ENCODE data around the gene PDGFC. TPM values are rescaled to one million over a fixed set of nuclear protein-coding genes. Genes with fewer than 3 reads are reported as not detected.
A peak's percentile ranks its signal among the peaks of the same experiment; 100 is the strongest.

The PDGFC gene
- total RNA-seq, 1 donor: 16.4 TPM

DNA sequence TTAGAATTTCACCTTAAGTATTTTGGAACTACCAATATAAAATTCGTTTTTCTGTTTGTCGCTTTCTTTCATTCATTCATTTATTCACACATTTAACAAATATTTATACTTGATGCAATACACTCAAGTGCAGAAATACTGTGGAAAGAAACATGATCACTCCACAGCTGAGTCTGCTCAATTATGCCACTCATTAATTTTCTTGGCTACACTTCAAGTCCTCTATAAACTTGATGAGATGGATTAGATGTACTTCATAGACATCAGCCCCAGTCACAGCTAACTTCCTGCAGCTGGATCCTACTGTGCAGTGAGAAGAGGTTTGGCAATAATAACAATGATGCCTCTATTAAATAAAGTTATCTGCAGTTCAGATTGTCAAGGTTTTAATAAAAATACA, 208.1 kb downstream of the PDGFC start:
- DNase-seq (ENCODE audit: low read depth in 2 of 3, low spot score in 2 of 3): no peak

DNA sequence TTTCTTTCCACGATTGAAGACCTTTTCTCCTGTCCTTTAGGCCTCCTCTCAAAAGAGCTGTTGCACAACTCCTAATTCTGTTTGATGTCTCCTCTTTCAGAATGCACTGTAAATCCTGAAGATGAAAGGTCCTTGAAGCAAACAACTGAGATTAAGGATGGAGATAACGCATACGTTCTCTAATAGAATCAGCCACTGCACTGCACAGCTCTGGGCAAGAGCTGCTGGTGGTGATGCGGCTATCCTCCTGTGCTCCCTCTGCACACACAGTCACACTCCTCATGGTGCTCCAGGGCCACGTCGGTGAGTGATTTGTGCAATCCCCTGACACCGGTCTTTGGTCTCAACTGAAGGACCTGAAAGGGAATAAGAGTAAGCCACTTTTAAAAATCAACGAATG, 208.7 kb downstream of the PDGFC start:
- no peak for DNase-seq (ENCODE audit: low read depth in 2 of 3, low spot score in 2 of 3)

DNA sequence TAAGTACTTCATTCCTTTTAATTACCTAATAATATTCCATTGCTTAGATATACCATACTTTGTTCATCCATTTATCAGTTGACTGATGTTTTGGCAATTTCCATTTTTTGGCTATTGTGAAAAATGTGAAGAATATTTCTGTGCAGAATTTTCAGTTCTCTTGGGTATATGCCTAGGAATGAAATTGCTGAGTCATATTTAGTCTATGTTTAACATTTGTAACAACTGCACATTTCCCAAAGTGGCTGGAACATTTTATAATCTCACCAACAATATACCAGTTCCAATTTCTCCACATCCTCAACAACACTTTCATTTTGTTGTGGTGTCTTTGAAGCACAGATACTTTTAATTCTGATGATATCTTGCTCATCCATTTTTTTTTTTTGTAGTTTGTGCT, 215.5 kb downstream of the PDGFC start:
- DNase-seq (ENCODE audit: low read depth in 2 of 3, low spot score in 2 of 3): no peak

DNA sequence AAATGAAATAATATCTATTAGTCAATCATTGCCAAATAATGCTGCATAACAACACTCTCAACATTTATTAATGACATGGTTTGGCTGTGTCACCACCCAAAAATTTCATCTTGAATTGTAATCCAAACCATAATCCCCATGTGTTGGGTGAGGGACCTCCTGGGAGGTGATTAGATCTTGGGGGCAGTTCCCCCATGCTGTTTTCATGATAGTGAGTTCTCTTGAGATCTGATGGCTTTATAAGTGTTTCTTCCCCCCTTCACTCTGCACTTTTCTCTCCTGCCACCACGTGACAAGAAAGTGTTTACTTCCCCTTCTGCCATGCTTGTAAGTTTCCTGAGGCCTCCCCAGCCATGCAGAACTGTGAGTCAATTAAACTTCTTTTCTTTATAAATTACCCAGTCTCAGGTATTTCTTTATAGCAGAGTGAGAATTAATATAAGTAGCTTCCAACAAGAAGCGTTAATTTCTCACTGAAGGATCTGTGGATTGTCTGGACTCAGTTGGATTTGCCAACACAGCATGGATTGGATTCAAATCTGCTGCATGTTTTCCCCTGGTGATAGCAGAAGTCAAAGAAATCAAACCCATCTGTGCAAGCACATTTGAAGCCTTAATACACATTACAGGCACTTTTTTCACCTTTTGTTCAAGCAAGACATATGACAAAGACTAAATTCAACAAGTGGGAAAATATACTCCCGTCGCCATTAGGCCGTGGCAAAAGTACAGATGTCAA, 216.6 kb downstream of the PDGFC start:
- peak in 1 of 3 donors; percentile 37 for DNase-seq (ENCODE audit: low read depth in 2 of 3, low spot score in 2 of 3)

DNA sequence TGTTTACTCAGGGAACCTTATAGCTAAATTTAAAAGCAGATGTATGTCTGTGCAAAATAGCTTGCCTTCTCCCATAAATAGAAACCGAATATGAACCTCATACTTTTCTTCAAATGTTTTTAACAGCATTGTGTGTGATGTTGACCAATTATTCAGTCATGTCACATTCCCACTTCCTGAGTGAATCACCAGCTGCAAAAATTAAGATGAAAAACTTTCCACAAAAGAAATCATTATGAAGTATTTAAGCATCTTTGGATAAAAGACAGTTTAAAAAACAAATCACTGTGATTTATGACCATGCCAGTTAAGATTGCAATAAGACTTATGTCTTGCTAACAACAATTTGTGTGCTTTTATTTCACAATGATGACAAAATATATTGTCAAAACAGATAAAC, 220.1 kb downstream of the PDGFC start:
- no peak for DNase-seq (ENCODE audit: low read depth in 2 of 3, low spot score in 2 of 3)

DNA sequence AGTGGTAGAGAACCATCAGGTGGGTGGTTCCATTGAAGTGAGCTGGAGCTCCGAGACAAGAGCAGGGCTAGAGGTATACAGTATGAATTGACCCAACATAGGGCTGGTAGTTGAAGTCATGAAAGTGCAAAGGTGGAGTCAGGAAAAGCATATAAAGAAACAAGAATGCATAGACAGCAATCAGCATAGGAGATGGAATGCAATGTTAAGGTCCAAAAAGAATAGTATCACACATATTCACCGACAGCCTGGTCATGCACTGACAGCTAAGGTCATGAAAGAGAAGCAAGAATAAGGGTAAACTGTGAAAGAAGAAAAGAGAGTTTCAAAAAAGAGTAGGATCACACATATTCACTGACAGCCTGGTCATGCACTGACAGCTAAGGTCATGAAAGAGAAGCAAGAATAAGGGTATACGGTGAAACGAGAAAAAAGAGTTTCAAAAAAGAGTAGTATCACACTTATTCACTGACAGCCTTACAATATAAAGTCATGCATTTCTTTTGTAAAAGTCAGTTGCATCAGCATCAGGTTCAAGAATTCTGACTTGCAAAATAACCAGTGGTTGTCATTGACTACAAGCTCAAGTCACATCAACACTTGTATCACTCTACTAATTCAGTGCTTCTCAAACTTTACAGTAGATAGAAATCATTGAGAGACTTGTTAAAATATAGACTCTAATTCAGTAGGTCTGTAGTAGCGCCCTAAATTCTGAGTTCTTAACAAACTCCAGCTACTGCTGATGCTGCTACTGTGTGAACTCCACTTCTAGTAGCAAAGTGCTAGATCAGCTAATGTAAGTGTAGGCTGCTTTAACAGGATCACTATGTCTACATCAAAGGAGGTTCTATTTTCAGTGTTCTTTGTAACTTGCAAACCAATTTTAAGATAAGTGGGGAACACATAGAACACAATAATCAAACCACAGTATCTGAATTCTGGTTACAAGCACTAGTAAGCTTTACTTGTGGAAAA, 221.9 kb downstream of the PDGFC start:
- no peak for DNase-seq (ENCODE audit: low read depth in 2 of 3, low spot score in 2 of 3)

DNA sequence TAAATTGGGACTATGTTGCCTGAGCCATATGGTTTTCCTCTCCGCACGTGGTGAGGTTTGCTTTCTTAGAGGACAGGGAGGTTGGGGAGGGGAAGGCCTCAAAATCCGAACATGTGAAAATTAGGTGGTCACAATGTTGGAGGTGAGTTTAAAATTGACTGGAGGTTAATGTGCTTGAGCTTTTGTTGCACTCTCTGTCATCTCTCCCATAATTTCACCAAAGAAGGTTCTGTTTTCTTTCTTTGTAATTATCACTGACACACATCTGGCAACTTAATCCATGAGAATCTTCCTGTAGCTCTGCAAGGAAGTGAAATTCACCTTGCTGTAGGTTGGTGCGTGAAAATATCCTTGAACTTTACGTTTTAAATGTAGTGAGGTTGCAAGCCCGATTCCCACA, 225.5 kb downstream of the PDGFC start:
- DNase-seq (ENCODE audit: low read depth in 2 of 3, low spot score in 2 of 3): no peak

DNA sequence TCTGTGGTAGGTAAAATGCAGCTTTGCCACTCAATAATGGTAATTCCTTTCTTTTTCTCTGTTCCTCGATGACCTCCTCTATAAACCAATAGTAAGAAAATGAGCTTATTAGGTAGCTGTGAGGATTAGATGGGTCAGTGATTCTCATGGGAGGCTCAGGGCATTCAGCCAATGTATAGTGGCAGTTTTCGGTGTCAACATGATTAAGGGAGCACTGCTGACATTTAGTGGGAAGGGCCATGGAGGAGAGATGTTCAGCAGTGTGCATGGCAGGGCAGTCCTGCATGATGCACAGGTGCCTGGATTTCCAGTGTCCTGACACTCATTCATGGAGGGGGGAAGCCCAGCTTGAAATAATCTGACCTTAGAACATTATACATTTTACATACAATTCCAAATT, 232.8 kb downstream of the PDGFC start:
- DNase-seq (ENCODE audit: low read depth in 2 of 3, low spot score in 2 of 3): no peak

DNA sequence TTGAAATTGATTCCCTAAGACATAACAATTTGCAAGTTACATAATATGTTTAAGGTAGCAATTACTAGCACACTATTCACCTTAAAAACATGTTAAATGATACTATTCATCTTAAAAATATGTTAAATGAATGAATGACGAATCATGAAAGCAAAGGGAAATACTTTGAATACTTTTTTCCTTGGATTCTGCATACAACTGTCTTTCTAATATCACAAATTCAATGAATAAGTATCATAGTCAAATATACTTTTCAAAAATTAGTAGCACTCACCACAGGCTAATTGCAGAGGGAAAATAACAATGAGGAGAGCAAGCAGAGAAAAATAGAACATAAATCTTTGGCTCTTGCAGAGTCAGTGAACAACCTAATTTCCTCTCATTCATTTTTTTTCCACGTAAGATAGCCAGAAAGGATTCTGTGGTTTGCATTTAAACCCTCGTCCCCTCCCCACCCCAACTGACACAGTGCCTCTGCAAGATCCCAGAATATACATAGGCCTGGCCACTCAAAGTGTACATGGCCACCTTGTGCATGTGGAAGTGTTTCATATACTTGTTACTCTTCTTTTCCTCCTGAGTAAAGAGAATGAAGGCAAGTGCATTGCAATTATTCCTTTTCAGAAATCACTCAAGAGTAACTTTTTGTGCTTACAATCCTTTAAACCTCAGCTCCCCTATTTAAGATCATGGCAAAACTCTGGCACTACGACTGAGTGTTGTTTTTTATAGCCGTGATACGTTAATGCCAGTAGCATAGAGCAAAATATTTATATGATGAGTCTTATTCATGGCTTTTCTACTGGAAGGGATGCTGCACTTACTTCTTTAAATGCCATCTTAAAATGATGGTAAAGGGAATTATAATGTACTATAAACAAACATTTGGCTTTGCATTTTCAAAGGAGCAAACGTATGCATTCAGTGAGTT, 236.4 kb downstream of the PDGFC start:
- DNase-seq (ENCODE audit: low read depth in 2 of 3, low spot score in 2 of 3): peak in 1 of 3 donors; percentile 18

DNA sequence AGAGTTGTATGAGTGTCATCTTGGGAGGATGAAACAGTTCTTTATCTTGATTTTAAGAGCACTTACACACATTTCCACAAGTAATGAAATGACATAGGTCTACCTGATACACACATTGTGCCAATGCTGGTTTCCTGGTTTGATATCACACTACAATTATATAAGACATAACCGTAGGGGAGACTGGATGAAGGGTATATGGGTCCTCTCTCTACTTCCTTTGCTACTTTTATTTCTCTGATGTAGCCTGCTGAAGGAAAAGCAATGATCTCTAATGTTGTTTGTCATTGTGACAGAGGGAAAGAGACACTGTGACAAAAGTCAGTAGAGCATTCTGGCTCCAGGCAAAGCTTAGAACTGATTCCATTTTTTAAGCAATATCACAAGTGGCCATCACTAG, 238.0 kb downstream of the PDGFC start:
- DNase-seq (ENCODE audit: low read depth in 2 of 3, low spot score in 2 of 3): no peak

DNA sequence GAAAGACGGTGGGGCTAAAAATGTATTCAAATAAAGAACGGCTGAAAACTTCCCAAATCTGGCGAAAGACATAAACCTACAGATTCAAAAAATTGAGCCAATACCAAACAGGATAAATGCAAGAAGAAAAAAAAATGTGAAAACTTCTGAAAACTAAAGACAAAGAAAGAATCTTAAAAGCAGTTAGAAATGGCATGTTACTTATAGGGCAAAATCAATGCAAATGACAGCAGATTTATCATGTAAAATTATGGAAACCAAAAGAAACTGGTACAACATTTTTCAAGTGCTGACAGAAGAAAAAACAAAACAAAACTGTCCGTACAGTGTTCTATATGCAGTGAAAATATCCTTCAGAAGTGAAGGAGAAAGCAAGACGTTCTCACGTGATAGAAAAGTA, 239.0 kb downstream of the PDGFC start:
- peak in 1 of 3 donors; percentile 28 for DNase-seq (ENCODE audit: low read depth in 2 of 3, low spot score in 2 of 3)

DNA sequence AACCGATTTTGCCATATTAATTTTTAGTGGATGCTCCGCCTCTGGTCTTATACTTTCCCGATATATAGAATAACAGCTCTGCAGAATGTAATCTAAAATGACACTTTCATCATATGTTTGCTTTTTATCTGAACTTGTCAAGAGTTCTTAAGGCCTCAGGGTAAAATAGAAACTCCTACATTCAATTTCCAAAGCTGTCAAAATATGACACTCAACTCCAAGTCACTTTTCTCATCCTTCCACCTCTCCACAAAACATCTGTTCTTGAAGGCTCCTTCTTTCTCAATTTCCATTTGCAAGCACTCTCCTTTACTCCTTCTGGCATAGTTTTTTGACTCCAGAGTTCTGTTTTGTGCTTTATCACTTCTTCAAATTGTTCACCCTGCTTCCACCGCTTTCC, 242.2 kb downstream of the PDGFC start:
- no peak for DNase-seq (ENCODE audit: low read depth in 2 of 3, low spot score in 2 of 3)

DNA sequence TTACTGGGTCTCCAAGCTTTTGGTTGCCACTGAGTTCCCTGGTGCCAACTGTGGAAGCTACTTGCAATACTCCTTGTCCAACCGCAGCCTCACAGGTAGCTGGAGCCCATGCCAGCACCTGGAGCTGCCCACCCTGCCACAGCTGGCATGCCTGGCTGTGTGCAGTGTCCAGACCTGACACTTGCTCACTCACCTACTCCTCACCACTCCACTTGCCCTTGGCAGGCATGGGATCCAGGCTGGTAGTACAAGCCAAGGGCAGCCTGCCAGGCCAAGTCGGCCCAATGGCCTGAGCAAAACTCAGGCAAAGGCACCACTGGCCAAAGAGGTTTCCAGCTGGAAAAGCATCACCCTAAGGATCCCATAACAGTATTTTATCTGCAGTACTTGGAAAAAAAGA, 246.3 kb downstream of the PDGFC start:
- DNase-seq (ENCODE audit: low read depth in 2 of 3, low spot score in 2 of 3): no peak

DNA sequence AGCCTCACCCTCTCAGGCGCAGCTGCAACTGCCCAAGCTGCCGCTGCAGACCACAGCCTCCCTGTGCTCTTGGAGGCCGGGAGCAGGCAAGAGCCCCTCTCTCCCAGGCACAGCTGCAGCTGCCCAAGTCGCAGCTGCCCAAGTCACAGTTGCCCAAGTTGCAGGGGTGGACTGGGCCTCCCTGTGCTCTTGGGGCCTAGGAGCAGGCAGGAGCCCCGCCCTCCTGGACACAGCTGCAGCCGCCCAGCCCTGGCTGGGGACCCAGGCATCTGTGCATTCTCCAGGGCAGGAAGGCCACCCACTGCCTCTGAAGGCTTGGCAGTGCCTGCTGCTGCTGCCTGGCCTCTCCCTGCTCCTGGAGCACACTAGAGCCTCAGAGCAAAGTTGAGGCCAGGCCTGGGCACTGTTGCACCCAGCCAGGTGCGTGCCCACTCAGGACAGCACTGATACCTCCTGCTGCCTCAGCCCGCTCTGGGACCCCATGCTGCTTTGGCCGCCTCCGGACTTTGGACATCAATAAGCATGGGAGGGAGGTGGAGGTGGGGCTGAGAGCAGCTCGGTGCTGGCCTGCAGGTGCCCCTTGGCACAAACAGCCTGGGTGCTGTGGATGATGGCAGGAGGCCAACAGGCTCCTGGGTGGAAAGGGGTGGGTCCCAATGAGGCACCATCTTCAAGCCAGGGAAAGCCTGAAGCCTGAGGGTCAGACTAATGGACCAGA, 247.5 kb downstream of the PDGFC start:
- DNase-seq (ENCODE audit: low read depth in 2 of 3, low spot score in 2 of 3): no peak

DNA sequence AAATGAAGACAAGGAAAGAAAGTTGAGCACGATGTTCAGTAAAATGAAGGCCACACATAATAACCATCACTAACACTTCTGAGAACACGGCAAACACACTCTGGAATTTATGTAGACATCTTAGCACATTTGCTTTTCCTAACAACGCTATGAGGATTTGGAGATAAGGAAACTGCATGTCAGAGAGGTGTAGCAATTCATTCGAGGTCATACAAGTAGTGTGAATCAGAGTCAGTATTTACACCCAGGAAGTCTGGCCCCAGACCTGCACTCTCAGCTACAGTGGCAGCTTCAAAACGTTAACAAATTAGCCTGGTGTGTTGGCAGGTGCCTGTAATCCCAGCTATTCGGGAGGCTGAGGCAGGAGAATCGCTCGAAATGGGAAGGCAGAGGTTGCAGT, 253.4 kb downstream of the PDGFC start:
- no peak for DNase-seq (ENCODE audit: low read depth in 2 of 3, low spot score in 2 of 3)

DNA sequence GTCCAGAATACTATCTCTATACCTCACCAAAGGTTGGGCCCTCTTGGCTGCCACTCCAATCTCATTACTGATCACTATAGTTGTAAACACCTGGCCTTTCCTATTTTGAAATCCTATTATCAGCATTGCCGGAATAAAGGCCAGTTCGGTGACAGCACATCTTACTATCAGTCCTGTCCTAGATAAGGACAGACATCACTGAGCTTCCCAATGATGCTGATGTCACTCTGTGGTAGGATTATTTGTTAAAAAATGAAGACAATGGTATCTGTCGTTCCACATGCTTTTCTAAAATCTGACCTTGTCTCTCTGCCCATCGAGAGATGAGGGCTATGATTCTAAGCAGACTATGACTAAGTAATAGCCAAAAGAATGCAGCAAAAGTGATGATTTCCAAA, 260.4 kb downstream of the PDGFC start:
- DNase-seq (ENCODE audit: low read depth in 2 of 3, low spot score in 2 of 3): no peak
